ENCODE results near the gene LRRC8B. TPM values are rescaled to one million over a fixed set of nuclear protein-coding genes. Genes with fewer than 3 reads are reported as not detected.

Gene LRRC8B
- total and polyA plus RNA-seq, 2 donors (not counting 1 experiment from before 2014, with no cell fraction given), result 0.83 to 2.8 TPM

GRCh38 chr1:89635825-89636815 is 111.5 kb downstream of the LRRC8B start:
- Histone ChIP-seq H3K9ac (ENCODE audit: insufficient read depth, low read length) (no peak overlapping the region), H4K20me1 (ENCODE audit: control insufficient read depth, extremely low read depth, insufficient read depth, low read length) (no peaks in the 10 kb centered on the region), H3K4me2 (ENCODE audit: extremely low read depth, insufficient read depth, low read length) (peak overlapping the region; percentile 68), H3K36me3 (ENCODE audit: control insufficient read depth, insufficient read depth, low read length) (no peaks in the 10 kb centered on the region), H3K79me2 (ENCODE audit: control insufficient read depth, insufficient read depth, low read length) (peaks cover 70% of the 10 kb centered on the region), H3K27ac (ENCODE audit: insufficient read depth, low read length) (peak overlapping the region; percentile 68), H2AFZ (ENCODE audit: low read length) (no peak overlapping the region), H3K4me1 (ENCODE audit: control insufficient read depth, extremely low read depth, insufficient read depth, low read length) (peaks cover 13% of the 10 kb centered on the region), H3K27me3 (ENCODE audit: control insufficient read depth, insufficient read depth, low read length) (no peaks in the 10 kb centered on the region), H3K4me3 (replicated peaks in 1 of 4; ENCODE audit: control extremely low read depth in 1 of 4, insufficient read depth in 1 of 4, low read depth in 3 of 4, low read length in 4 of 4) (peak overlapping the region in 1 of 4 experiments; percentile 88), H3K9me3 (ENCODE audit: control insufficient read depth, insufficient read depth, low read depth, low read length) (no peaks in the 10 kb centered on the region)
- TF ChIP-seq EZH2 (IDR thresholded peaks at IDR 0.05; ENCODE audit: low read length, missing control alignments), result no peak
- no peak for TF ChIP-seq CTCF (conservative IDR thresholded peaks at IDR 0.05 in 1 of 2, IDR thresholded peaks at IDR 0.05 in 1 of 2; ENCODE audit: low read depth in 1 of 2, low read length in 2 of 2)
- DNase-seq (ENCODE audit: low read depth in 2 of 2), result peak; percentile 70 to 82

GRCh38 chr1:89637496-89637895 is 112.9 kb downstream of the LRRC8B start:
- no peak for TF ChIP-seq EZH2 (IDR thresholded peaks at IDR 0.05; ENCODE audit: low read length, missing control alignments)
- TF ChIP-seq CTCF (conservative IDR thresholded peaks at IDR 0.05 in 1 of 2, IDR thresholded peaks at IDR 0.05 in 1 of 2; ENCODE audit: low read depth in 1 of 2, low read length in 2 of 2), result no peak
- Histone ChIP-seq H3K27ac (ENCODE audit: insufficient read depth, low read length) (peak overlapping the region; percentile 40), H3K9me3 (ENCODE audit: control insufficient read depth, insufficient read depth, low read depth, low read length) (no peaks in the 10 kb centered on the region), H4K20me1 (ENCODE audit: control insufficient read depth, extremely low read depth, insufficient read depth, low read length) (no peaks in the 10 kb centered on the region), H3K4me3 (replicated peaks in 1 of 4; ENCODE audit: control extremely low read depth in 1 of 4, insufficient read depth in 1 of 4, low read depth in 3 of 4, low read length in 4 of 4) (no peak overlapping the region), H3K4me1 (ENCODE audit: control insufficient read depth, extremely low read depth, insufficient read depth, low read length) (peaks cover 13% of the 10 kb centered on the region), H3K27me3 (ENCODE audit: control insufficient read depth, insufficient read depth, low read length) (no peaks in the 10 kb centered on the region), H3K79me2 (ENCODE audit: control insufficient read depth, insufficient read depth, low read length) (peaks cover 82% of the 10 kb centered on the region), H3K36me3 (ENCODE audit: control insufficient read depth, insufficient read depth, low read length) (no peaks in the 10 kb centered on the region), H3K9ac (ENCODE audit: insufficient read depth, low read length) (no peak overlapping the region), H2AFZ (ENCODE audit: low read length) (no peak overlapping the region), H3K4me2 (ENCODE audit: extremely low read depth, insufficient read depth, low read length) (peak overlapping the region; percentile 7)
- peak in 1 of 2 donors; percentile 74 for DNase-seq (ENCODE audit: low read depth in 2 of 2)

DNA sequence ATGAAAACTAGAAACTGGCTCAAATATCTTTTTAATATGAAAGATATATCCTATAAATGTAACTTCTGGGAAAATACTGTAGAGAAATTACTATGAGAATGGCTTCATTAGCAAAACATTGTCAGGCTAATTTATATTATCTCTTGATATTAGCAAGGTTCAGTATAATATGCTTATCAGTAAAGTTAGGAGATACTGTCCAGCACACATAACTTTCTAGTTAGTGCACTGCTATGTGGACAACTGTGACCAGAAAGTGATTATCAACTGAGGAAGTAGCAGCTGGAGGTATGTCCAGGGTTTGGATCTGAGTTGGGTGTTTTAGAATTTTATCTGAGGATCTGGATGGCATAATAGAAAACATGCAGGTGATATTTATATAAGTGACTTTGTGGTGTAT is 115.8 kb downstream of the LRRC8B start:
- H4K20me1 ChIP-seq (ENCODE audit: control insufficient read depth, extremely low read depth, insufficient read depth, low read length), result no peaks in the 10 kb centered on the region
- DNase-seq (ENCODE audit: low read depth in 2 of 2), result peak in 1 of 2 donors; percentile 22
- no peak overlapping the region for H2AFZ ChIP-seq (ENCODE audit: low read length)
- peaks cover 77% of the 10 kb centered on the region for H3K79me2 ChIP-seq (ENCODE audit: control insufficient read depth, insufficient read depth, low read length)
- no peak overlapping the region for H3K4me2 ChIP-seq (ENCODE audit: extremely low read depth, insufficient read depth, low read length)
- H3K36me3 ChIP-seq (ENCODE audit: control insufficient read depth, insufficient read depth, low read length), result no peaks in the 10 kb centered on the region
- H3K9ac ChIP-seq (ENCODE audit: insufficient read depth, low read length), result no peak overlapping the region
- no peak overlapping the region for H3K4me3 ChIP-seq (replicated peaks in 1 of 4; ENCODE audit: control extremely low read depth in 1 of 4, insufficient read depth in 1 of 4, low read depth in 3 of 4, low read length in 4 of 4)
- no peaks in the 10 kb centered on the region for H3K27me3 ChIP-seq (ENCODE audit: control insufficient read depth, insufficient read depth, low read length)
- H3K4me1 ChIP-seq (ENCODE audit: control insufficient read depth, extremely low read depth, insufficient read depth, low read length), result peaks cover 9% of the 10 kb centered on the region
- no peaks in the 10 kb centered on the region for H3K9me3 ChIP-seq (ENCODE audit: control insufficient read depth, insufficient read depth, low read depth, low read length)
- no peak for TF ChIP-seq EZH2 (IDR thresholded peaks at IDR 0.05; ENCODE audit: low read length, missing control alignments)
- no peak overlapping the region for H3K27ac ChIP-seq (ENCODE audit: insufficient read depth, low read length)

Data from fibroblast of lung (primary cell).